ENCODE measurements around the gene EYA3.
A peak's percentile ranks its signal among the peaks of the same experiment; 100 is the strongest.

EYA3 gene

GRCh38 chr1:28112388-28113241 lies 24.2 kb upstream of the EYA3 start:
- no peak overlapping the region for H3K27ac ChIP-seq

GRCh38 chr1:28111157-28111556 lies 22.7 kb upstream of the EYA3 start:
- TF ChIP-seq CTCF (IDR thresholded peaks at IDR 0.05) (no peak), ZFX (IDR thresholded peaks at IDR 0.05; ENCODE audit: borderline replicate concordance) (no peak)
- H3K27ac ChIP-seq: no peak overlapping the region

More at GRCh38 chr1:28112388-28113241, 24.2 kb upstream of the EYA3 start:
- peak; percentile 39; the same call in 1 of the 2 replicates for TF ChIP-seq CTCF (IDR thresholded peaks at IDR 0.05)
- TF ChIP-seq ZFX (IDR thresholded peaks at IDR 0.05; ENCODE audit: borderline replicate concordance): no peak

- no peak for TF ChIP-seq CTCF (IDR thresholded peaks at IDR 0.05)
- TF ChIP-seq ZFX (IDR thresholded peaks at IDR 0.05; ENCODE audit: borderline replicate concordance): no peak
- no peak overlapping the region for H3K27ac ChIP-seq
Measured at GRCh38 chr1:28110555-28110954, 22.1 kb upstream of the EYA3 start.

GRCh38 chr1:28109639-28110038 lies 21.2 kb upstream of the EYA3 start:
- no peak overlapping the region for H3K27ac ChIP-seq
- no peak for TF ChIP-seq CTCF (IDR thresholded peaks at IDR 0.05)
- no peak for TF ChIP-seq ZFX (IDR thresholded peaks at IDR 0.05; ENCODE audit: borderline replicate concordance)

GRCh38 chr1:28108001-28108400 lies 19.6 kb upstream of the EYA3 start:
- H3K27ac ChIP-seq: no peak overlapping the region
- no peak for TF ChIP-seq CTCF (IDR thresholded peaks at IDR 0.05)

GRCh38 chr1:28104866-28105467 lies 16.6 kb upstream of the EYA3 start:
- TF ChIP-seq CTCF (IDR thresholded peaks at IDR 0.05) (no peak), ZFX (IDR thresholded peaks at IDR 0.05; ENCODE audit: borderline replicate concordance) (no peak)

GRCh38 chr1:28102189-28102588 lies 13.8 kb upstream of the EYA3 start:
- TF ChIP-seq ZFX (IDR thresholded peaks at IDR 0.05; ENCODE audit: borderline replicate concordance) (no peak), CTCF (IDR thresholded peaks at IDR 0.05) (no peak)

More at GRCh38 chr1:28104866-28105467, 16.6 kb upstream of the EYA3 start:
- H3K27ac ChIP-seq: peak overlapping the region; percentile 70

More at GRCh38 chr1:28102189-28102588, 13.8 kb upstream of the EYA3 start:
- no peak overlapping the region for H3K27ac ChIP-seq

All from 22Rv1 (cell line).